HepG2 (cell line): ENCODE data around the gene AKR1C2. TPM values are rescaled to one million over a fixed set of nuclear protein-coding genes. Genes with fewer than 3 reads are reported as not detected.
A peak's percentile ranks its signal among the peaks of the same experiment; 100 is the strongest.

Source experiments
- ATF3 ChIP-seq: sonication (generic); formaldehyde crosslinking; IDR thresholded peaks from 2 replicates; pipeline ENCODE4 v1.4.0; 2020; ENCODE audit warnings: missing genetic modification reagents
- CAMTA2 ChIP-seq: sonication (generic); formaldehyde crosslinking; IDR thresholded peaks from 2 replicates; pipeline ENCODE4 v1.4.0; 2020; ENCODE audit warnings: mild to moderate bottlenecking, missing genetic modification reagents, borderline replicate concordance
- CBX5 ChIP-seq: sonication (generic); formaldehyde crosslinking; IDR thresholded peaks from 2 replicates; pipeline ENCODE4 v1.4.0; 2020; ENCODE audit warnings: missing genetic modification reagents, borderline replicate concordance
- HHEX ChIP-seq: IDR thresholded peaks from 2 replicates; pipeline ENCODE4 v1.6.1; 2016; ENCODE audit warnings: control low read depth
- HMGA1 ChIP-seq: sonication (generic); formaldehyde crosslinking; conservative IDR thresholded peaks from 2 replicates; pipeline ENCODE4 v1.4.0; 2020; ENCODE audit warnings: missing genetic modification reagents
- HNF4G ChIP-seq, 2 experiments: sonication (generic) in 1 of 2; formaldehyde crosslinking in 1 of 2; IDR thresholded peaks; 2 replicates each; pipeline versions ENCODE4 v1.4.0 to v1.6.1; 2011 to 2020; ENCODE audit warnings: borderline replicate concordance in 2 of 2, low read depth in 2 of 2, mild to moderate bottlenecking in 2 of 2, low read length in 1 of 2, missing genetic modification reagents in 1 of 2, moderate library complexity in 1 of 2
- MED13 ChIP-seq: sonication (generic); formaldehyde crosslinking; IDR thresholded peaks from 2 replicates; pipeline ENCODE4 v1.5.0; 2020; ENCODE audit warnings: missing genetic modification reagents
- MED8 ChIP-seq: sonication (generic); formaldehyde crosslinking; IDR thresholded peaks from 2 replicates; pipeline ENCODE4 v1.8.1; 2023; ENCODE audit warnings: mild to moderate bottlenecking, missing genetic modification reagents; ENCODE audit not compliant: insufficient replicate concordance
- NCOA2 ChIP-seq: sonication (generic); formaldehyde crosslinking; IDR thresholded peaks from 2 replicates; pipeline ENCODE4 v1.8.0; 2022; ENCODE audit warnings: inconsistent platforms
- PLRG1 ChIP-seq: fragments of 450-650 bp; conservative IDR thresholded peaks from 2 replicates; pipeline ENCODE4 v1.6.1; 2016
- RAD51 ChIP-seq: fragments of 450-650 bp; IDR thresholded peaks from 2 replicates; pipeline ENCODE4 v1.6.1; 2016; ENCODE audit warnings: borderline replicate concordance
- RFX1 ChIP-seq: fragments of 450-650 bp; IDR thresholded peaks from 2 replicates; pipeline ENCODE4 v1.6.1; 2017
- SATB2 ChIP-seq: sonication (generic); formaldehyde crosslinking; IDR thresholded peaks from 2 replicates; pipeline ENCODE4 v1.5.0; 2020; ENCODE audit warnings: missing genetic modification reagents
- ZFY ChIP-seq: sonication (generic); formaldehyde crosslinking; IDR thresholded peaks from 2 replicates; pipeline ENCODE4 v1.4.0; 2020; ENCODE audit warnings: missing genetic modification reagents
- ZNF17 ChIP-seq: sonication (generic); formaldehyde crosslinking; IDR thresholded peaks from 2 replicates; pipeline ENCODE4 v1.5.0; 2020; ENCODE audit warnings: mild to moderate bottlenecking, missing genetic modification reagents
- ZNF20 ChIP-seq: sonication (generic); formaldehyde crosslinking; IDR thresholded peaks from 2 replicates; pipeline ENCODE4 v1.4.0; 2020; ENCODE audit warnings: mild to moderate bottlenecking, moderate library complexity, missing genetic modification reagents
- ZNF205 ChIP-seq: IDR thresholded peaks from 2 replicates; pipeline ENCODE4 v1.6.1; 2018; ENCODE audit warnings: missing biosample characterization, missing genetic modification reagents
- ZNF225 ChIP-seq: sonication (generic); formaldehyde crosslinking; IDR thresholded peaks from 2 replicates; pipeline ENCODE4 v1.4.0; 2020; ENCODE audit warnings: mild to moderate bottlenecking, missing genetic modification reagents
- ZNF552 ChIP-seq: sonication (generic); formaldehyde crosslinking; IDR thresholded peaks from 2 replicates; pipeline ENCODE4 v1.9.0; 2022; ENCODE audit warnings: missing genetic modification reagents, mild to moderate bottlenecking, borderline replicate concordance
- ZNF563 ChIP-seq: sonication (generic); formaldehyde crosslinking; IDR thresholded peaks from 2 replicates; pipeline ENCODE4 v1.8.0; 2022; ENCODE audit warnings: mild to moderate bottlenecking, moderate library complexity, missing genetic modification reagents
- ZNF607 ChIP-seq: sonication (generic); formaldehyde crosslinking; IDR thresholded peaks from 2 replicates; pipeline ENCODE4 v1.5.1; 2020; ENCODE audit warnings: missing genetic modification reagents, mild to moderate bottlenecking, borderline replicate concordance
- ZNF672 ChIP-seq: sonication (generic); formaldehyde crosslinking; IDR thresholded peaks from 2 replicates; pipeline ENCODE4 v1.8.1; 2022; ENCODE audit warnings: missing genetic modification reagents
- polyA plus RNA-seq, 8 experiments: library from polyadenylated mRNA; depleted of rRNA in 3 of 8; stranded (reverse) in 7 of 8; unstranded in 1 of 8; fragments of >200 nt; fragmentation: Illumina TruSeq in 4 of 8; extraction: Trizol in 4 of 8; gene quantifications; 2 replicates each; pipeline versions ENCODE4 v1.2.1 to v1.2.3, GENCODE V29; 2011 to 2016; ENCODE audit warnings: low read depth in 4 of 8, missing spikeins in 1 of 8, mixed read lengths in 1 of 8; ENCODE audit not compliant: insufficient read depth in 1 of 8
- total RNA-seq, 5 experiments: library from RNA; depleted of rRNA; stranded (reverse); fragments of >200 nt; fragmentation: Illumina TruSeq; extraction: Trizol; gene quantifications; 2 replicates each; pipeline ENCODE4 v1.2.3, GENCODE V29; 2016; ENCODE audit warnings: low read depth in 1 of 5
- TF ChIP-seq, protein P1 (sequence below): sonication (generic); formaldehyde crosslinking; conservative IDR thresholded peaks from 2 replicates; pipeline ENCODE4 v1.8.0; 2022; ENCODE audit warnings: missing genetic modification reagents
- TF ChIP-seq, protein P2 (sequence below): sonication (generic); formaldehyde crosslinking; IDR thresholded peaks from 2 replicates; pipeline ENCODE4 v1.9.0; 2021; ENCODE audit warnings: missing genetic modification reagents, borderline replicate concordance
- TF ChIP-seq, protein P3 (sequence below): IDR thresholded peaks from 2 replicates; pipeline ENCODE4 v1.6.1; 2016; ENCODE audit warnings: missing compliant biosample characterization, missing genetic modification reagents, borderline replicate concordance

AKR1C2 gene
- total and polyA plus RNA-seq, 2 of the 13 experiments (the other 11 are each of a cell fraction or from before 2014, with no cell fraction given) = 140 to 900 TPM

GRCh38 chr10:4981722-4982471 lies 21.8 kb downstream of the AKR1C2 start (continued):
- TF ChIP-seq ZNF205 (CRISPR knock-in tag) = no peak; the same call in 1 of the 2 replicates
- TF ChIP-seq ZFY (CRISPR knock-in tag) = peak; percentile 53; the same call in 1 of the 2 replicates
- no peak for TF ChIP-seq ZNF563
- no peak for TF ChIP-seq ZNF225 (CRISPR knock-in tag)
- no peak for TF ChIP-seq ZNF20 (CRISPR knock-in tag)
- TF ChIP-seq ZNF672 (CRISPR knock-in tag) = no peak
- TF ChIP-seq ZNF552 (CRISPR knock-in tag) = no peak
- TF ChIP-seq, protein P1, sequence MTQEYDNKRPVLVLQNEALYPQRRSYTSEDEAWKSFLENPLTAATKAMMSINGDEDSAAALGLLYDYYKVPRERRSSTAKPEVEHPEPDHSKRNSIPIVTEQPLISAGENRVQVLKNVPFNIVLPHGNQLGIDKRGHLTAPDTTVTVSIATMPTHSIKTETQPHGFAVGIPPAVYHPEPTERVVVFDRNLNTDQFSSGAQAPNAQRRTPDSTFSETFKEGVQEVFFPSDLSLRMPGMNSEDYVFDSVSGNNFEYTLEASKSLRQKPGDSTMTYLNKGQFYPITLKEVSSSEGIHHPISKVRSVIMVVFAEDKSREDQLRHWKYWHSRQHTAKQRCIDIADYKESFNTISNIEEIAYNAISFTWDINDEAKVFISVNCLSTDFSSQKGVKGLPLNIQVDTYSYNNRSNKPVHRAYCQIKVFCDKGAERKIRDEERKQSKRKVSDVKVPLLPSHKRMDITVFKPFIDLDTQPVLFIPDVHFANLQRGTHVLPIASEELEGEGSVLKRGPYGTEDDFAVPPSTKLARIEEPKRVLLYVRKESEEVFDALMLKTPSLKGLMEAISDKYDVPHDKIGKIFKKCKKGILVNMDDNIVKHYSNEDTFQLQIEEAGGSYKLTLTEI (CRISPR knock-in tag) = no peak
- peak; percentile 69 for TF ChIP-seq NCOA2
- TF ChIP-seq HMGA1 = no peak
- peak; percentile 89 for TF ChIP-seq CBX5 (CRISPR knock-in tag)
- 0 out of 2 replicates have a peak, but pooled peaks have one; percentile 75 for TF ChIP-seq SATB2 (CRISPR knock-in tag)
- no peak for TF ChIP-seq ZNF607 (CRISPR knock-in tag)
- TF ChIP-seq, protein P2, sequence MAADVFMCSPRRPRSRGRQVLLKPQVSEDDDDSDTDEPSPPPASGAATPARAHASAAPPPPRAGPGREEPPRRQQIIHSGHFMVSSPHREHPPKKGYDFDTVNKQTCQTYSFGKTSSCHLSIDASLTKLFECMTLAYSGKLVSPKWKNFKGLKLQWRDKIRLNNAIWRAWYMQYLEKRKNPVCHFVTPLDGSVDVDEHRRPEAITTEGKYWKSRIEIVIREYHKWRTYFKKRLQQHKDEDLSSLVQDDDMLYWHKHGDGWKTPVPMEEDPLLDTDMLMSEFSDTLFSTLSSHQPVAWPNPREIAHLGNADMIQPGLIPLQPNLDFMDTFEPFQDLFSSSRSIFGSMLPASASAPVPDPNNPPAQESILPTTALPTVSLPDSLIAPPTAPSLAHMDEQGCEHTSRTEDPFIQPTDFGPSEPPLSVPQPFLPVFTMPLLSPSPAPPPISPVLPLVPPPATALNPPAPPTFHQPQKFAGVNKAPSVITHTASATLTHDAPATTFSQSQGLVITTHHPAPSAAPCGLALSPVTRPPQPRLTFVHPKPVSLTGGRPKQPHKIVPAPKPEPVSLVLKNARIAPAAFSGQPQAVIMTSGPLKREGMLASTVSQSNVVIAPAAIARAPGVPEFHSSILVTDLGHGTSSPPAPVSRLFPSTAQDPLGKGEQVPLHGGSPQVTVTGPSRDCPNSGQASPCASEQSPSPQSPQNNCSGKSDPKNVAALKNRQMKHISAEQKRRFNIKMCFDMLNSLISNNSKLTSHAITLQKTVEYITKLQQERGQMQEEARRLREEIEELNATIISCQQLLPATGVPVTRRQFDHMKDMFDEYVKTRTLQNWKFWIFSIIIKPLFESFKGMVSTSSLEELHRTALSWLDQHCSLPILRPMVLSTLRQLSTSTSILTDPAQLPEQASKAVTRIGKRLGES (CRISPR knock-in tag) = no peak
- no peak for TF ChIP-seq CAMTA2 (CRISPR knock-in tag)
- TF ChIP-seq RAD51 = no peak
- peak; percentile 35; the same call in 1 of the 2 replicates for TF ChIP-seq MED13 (CRISPR knock-in tag)
- no peak for TF ChIP-seq ZNF17 (CRISPR knock-in tag)
- no peak for TF ChIP-seq ATF3 (CRISPR knock-in tag)
- no peak for TF ChIP-seq PLRG1
- TF ChIP-seq HHEX (CRISPR knock-in tag) = no peak
- TF ChIP-seq HNF4G (IDR thresholded peaks at IDR 0.05; ENCODE audit: borderline replicate concordance, low read depth, low read length) = no peak
- TF ChIP-seq HNF4G (CRISPR knock-in tag; IDR thresholded peaks at IDR 0.05; ENCODE audit: borderline replicate concordance, low read depth) = no peak
- no peak for TF ChIP-seq RFX1
- no peak for TF ChIP-seq MED8 (CRISPR knock-in tag)
- TF ChIP-seq, protein P3, sequence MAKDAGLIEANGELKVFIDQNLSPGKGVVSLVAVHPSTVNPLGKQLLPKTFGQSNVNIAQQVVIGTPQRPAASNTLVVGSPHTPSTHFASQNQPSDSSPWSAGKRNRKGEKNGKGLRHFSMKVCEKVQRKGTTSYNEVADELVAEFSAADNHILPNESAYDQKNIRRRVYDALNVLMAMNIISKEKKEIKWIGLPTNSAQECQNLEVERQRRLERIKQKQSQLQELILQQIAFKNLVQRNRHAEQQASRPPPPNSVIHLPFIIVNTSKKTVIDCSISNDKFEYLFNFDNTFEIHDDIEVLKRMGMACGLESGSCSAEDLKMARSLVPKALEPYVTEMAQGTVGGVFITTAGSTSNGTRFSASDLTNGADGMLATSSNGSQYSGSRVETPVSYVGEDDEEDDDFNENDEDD (CRISPR knock-in tag) = no peak; the same call in 1 of the 2 replicates
